ENCODE results near the gene FHL3.
A peak's percentile ranks its signal among the peaks of the same experiment; 100 is the strongest.

DNA sequence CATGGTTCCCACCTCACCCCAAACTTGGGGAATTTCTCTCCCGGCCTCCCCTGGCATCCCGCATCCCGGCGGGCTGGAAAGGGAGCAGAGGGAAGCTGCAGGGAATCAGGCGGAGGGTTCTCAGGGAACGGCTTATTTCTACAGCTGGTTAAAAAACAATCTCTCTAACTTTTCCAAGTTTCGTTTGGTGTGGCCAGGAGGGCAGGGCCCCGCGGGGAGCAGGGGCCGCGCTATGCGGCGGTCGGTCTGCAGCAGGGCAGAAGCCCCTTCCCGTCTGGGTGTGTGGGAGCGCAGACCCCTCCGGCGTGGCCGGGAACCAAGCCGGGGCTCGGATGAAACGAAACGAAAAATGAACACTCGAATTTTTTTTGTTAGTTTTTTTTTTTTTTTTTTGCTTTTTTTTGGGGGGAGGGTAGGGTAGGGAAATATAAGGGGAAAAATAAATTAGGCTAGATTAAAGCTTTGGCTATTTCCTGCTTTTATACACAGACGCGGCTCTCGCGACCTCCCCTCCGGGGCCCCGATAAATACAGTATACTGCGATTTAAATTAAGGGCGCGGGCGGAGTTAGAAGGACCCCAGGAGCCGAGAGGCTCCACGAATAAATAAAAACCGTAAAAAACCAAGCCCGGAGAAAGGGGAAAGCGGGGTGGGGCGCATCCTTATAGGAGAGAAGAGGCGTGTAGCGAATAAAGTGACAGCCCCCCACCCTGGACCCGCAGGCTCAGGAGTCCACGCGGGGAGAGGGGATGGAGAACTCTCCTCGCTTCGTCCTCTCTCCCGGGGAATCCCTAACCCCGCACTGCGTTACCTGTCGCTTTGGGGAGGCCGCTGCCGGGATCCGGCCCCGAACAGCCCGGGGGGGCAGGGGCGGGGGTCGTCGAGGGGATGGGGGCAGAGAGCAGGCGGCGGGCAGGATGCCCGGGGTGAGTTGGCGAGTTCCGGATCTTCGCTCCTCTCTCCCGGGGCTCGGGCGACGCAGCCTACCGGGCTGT, 39.2 kb upstream of the FHL3 start:
- TF ChIP-seq POLR2A (IDR thresholded peaks at IDR 0.05) (no peak), POLR2AphosphoS5 (IDR thresholded peaks at IDR 0.05; ENCODE audit: insufficient read depth in 1 of 2, low read depth in 1 of 2) (peak in 1 of 2 donors; percentile 53)
- TF ChIP-seq, protein P1, sequence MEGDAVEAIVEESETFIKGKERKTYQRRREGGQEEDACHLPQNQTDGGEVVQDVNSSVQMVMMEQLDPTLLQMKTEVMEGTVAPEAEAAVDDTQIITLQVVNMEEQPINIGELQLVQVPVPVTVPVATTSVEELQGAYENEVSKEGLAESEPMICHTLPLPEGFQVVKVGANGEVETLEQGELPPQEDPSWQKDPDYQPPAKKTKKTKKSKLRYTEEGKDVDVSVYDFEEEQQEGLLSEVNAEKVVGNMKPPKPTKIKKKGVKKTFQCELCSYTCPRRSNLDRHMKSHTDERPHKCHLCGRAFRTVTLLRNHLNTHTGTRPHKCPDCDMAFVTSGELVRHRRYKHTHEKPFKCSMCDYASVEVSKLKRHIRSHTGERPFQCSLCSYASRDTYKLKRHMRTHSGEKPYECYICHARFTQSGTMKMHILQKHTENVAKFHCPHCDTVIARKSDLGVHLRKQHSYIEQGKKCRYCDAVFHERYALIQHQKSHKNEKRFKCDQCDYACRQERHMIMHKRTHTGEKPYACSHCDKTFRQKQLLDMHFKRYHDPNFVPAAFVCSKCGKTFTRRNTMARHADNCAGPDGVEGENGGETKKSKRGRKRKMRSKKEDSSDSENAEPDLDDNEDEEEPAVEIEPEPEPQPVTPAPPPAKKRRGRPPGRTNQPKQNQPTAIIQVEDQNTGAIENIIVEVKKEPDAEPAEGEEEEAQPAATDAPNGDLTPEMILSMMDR (IDR thresholded peaks at IDR 0.05) = no peak

Data from vagina (tissue), 2 donors.